Measurements from ENCODE around the gene RTF1.

DNA sequence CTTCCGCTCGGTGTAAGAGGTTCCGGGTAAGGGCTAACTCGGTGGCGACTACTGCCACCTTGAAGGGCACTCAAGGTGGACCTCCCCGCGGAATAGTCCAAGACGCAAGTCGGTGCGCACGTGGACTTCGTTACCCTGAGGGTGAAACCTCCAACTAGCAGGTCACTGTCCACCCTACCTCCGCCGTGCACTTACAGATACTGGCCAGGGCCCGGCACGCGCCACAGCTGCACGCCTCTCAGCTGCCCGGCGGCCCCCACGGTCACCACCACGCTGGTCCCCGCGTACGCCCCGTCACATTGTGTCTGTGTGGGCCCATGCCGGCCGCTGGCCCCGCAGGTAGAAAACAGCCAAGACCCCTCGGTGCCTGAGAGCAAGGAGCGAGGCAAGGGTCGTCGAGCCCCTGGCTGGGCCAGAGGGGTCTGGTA is 95.6 kb downstream of the RTF1 start:
- TF ChIP-seq, protein P1, sequence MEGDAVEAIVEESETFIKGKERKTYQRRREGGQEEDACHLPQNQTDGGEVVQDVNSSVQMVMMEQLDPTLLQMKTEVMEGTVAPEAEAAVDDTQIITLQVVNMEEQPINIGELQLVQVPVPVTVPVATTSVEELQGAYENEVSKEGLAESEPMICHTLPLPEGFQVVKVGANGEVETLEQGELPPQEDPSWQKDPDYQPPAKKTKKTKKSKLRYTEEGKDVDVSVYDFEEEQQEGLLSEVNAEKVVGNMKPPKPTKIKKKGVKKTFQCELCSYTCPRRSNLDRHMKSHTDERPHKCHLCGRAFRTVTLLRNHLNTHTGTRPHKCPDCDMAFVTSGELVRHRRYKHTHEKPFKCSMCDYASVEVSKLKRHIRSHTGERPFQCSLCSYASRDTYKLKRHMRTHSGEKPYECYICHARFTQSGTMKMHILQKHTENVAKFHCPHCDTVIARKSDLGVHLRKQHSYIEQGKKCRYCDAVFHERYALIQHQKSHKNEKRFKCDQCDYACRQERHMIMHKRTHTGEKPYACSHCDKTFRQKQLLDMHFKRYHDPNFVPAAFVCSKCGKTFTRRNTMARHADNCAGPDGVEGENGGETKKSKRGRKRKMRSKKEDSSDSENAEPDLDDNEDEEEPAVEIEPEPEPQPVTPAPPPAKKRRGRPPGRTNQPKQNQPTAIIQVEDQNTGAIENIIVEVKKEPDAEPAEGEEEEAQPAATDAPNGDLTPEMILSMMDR (IDR thresholded peaks at IDR 0.05) = no peak
- TF ChIP-seq MAFK (IDR thresholded peaks at IDR 0.05; ENCODE audit: partially characterized antibody) = no peak
- no peak for TF ChIP-seq JUN (IDR thresholded peaks at IDR 0.05)
- TF ChIP-seq, protein P2, sequence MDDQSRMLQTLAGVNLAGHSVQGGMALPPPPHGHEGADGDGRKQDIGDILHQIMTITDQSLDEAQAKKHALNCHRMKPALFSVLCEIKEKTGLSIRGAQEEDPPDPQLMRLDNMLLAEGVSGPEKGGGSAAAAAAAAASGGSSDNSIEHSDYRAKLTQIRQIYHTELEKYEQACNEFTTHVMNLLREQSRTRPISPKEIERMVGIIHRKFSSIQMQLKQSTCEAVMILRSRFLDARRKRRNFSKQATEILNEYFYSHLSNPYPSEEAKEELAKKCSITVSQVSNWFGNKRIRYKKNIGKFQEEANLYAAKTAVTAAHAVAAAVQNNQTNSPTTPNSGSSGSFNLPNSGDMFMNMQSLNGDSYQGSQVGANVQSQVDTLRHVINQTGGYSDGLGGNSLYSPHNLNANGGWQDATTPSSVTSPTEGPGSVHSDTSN (IDR thresholded peaks at IDR 0.05) = no peak

Data from A549 (cell line).